ENCODE measurements around the gene TBC1D7. TPM values are rescaled to one million over a fixed set of nuclear protein-coding genes. Genes with fewer than 3 reads are reported as not detected.

TBC1D7 gene
- total RNA-seq, 4 donors from 2014 or later, result 8.3 to 15.4 (median 12.2) TPM

- Histone ChIP-seq H3K4me3 (no peak overlapping the region), H3K27me3 (no peaks in the 10 kb centered on the region), H3K36me3 (no peaks in the 10 kb centered on the region), H3K27ac (no peak overlapping the region), H3K9me3 (no peaks in the 10 kb centered on the region), H3K4me1 (peaks cover 33% of the 10 kb centered on the region)
- DNase-seq (ENCODE audit: low spot score in 2 of 2), result no peak
- TF ChIP-seq POLR2A (IDR thresholded peaks at IDR 0.05), result no peak
- no peak for TF ChIP-seq EP300 (IDR thresholded peaks at IDR 0.05)
- no peak for TF ChIP-seq POLR2AphosphoS5 (IDR thresholded peaks at IDR 0.05)
- TF ChIP-seq, protein P1, sequence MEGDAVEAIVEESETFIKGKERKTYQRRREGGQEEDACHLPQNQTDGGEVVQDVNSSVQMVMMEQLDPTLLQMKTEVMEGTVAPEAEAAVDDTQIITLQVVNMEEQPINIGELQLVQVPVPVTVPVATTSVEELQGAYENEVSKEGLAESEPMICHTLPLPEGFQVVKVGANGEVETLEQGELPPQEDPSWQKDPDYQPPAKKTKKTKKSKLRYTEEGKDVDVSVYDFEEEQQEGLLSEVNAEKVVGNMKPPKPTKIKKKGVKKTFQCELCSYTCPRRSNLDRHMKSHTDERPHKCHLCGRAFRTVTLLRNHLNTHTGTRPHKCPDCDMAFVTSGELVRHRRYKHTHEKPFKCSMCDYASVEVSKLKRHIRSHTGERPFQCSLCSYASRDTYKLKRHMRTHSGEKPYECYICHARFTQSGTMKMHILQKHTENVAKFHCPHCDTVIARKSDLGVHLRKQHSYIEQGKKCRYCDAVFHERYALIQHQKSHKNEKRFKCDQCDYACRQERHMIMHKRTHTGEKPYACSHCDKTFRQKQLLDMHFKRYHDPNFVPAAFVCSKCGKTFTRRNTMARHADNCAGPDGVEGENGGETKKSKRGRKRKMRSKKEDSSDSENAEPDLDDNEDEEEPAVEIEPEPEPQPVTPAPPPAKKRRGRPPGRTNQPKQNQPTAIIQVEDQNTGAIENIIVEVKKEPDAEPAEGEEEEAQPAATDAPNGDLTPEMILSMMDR (IDR thresholded peaks at IDR 0.05), result no peak
- WGBS, result 52% methylated on average over 12 of the region's 12 CpGs
Observed at GRCh38 chr6:13351271-13351670, 22.9 kb upstream of the TBC1D7 start.

DNA sequence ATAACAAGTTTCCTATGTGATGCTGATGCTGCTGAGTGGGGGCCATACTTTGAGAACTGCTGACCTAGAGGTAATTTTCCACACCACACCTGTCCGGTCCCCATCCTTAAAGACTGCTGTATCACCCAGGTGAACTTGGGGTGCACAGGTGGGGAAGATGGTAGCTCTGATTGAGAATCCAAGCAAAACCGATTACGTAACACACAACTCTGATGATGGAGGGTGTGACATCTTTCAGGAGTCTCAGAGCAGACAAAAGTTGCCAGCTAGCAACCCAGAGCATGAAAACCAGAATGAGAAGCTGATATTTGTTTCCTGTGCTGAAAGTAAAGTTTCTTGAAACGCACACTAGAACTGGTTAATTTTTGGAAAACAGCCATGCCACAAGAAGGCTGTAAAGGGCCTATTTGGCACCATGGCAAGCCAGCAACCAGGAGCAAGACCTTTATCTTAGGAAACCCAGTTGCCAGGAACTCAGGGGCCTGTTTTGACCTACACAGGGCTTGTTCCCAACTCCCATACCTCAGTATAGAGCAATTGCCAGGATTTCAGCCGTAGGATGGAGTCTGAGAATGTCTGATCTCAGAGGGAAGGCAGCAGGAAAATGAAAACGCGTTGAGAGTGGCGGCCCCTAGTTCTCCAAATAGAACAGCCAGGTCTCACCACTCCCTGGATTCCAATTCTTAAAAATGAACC, 21.6 kb upstream of the TBC1D7 start:
- no peaks in the 10 kb centered on the region for H3K27me3 ChIP-seq
- WGBS, result 79% methylated on average over 8 of the region's 8 CpGs
- H3K36me3 ChIP-seq, result no peaks in the 10 kb centered on the region
- no peak for DNase-seq (ENCODE audit: low spot score in 2 of 2)
- no peak overlapping the region for H3K27ac ChIP-seq
- no peak overlapping the region for H3K4me3 ChIP-seq
- TF ChIP-seq POLR2A (IDR thresholded peaks at IDR 0.05) (no peak), POLR2AphosphoS5 (IDR thresholded peaks at IDR 0.05) (no peak), EP300 (IDR thresholded peaks at IDR 0.05) (no peak)
- TF ChIP-seq, protein P1 (IDR thresholded peaks at IDR 0.05), result no peak
- H3K4me1 ChIP-seq, result peaks cover 20% of the 10 kb centered on the region
- H3K9me3 ChIP-seq, result no peaks in the 10 kb centered on the region

DNA sequence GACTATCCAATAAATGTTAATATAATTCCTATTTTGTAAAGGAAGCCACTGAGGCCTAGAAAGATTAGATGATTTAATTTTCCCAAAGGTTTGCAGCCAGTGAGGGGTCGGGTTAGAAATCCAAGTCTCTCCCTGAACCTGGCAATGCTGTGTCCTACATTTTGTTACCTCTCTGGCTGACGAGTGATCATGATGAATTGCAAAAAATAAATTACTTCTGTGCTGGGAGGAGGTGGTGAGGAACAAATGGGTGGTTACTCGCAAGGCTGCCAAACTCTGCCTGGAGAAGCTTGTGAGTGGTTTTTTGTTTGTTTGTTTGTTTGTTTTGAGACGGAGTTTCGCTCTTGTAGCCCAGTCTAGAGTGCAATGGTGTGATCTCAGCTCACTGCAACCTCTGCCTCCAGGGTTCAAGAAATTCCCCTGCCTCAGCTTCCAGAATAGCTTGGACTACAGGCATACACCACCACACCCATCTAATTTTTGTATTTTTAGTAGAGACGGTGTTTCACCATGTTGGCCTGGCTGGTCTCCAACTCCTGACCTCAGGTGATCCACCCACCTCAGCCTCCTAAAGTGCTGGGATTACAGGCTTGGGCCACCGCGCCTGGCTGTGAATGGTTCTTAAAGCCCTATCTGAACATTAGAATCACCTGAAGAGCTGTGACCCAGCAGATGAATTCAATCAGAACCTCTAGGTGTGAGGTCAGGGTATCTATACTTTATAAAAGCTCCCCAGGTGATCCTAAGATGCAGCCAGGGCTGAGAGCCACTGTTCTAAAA, 20.2 kb upstream of the TBC1D7 start:
- TF ChIP-seq POLR2A (IDR thresholded peaks at IDR 0.05), result no peak
- TF ChIP-seq, protein P1 (IDR thresholded peaks at IDR 0.05), result no peak
- TF ChIP-seq EP300 (IDR thresholded peaks at IDR 0.05), result no peak
- no peak for TF ChIP-seq POLR2AphosphoS5 (IDR thresholded peaks at IDR 0.05)
- DNase-seq (ENCODE audit: low spot score in 2 of 2), result no peak
- Histone ChIP-seq H3K4me1 (peaks cover 13% of the 10 kb centered on the region), H3K4me3 (no peak overlapping the region), H3K27ac (no peak overlapping the region), H3K9me3 (no peaks in the 10 kb centered on the region), H3K27me3 (no peaks in the 10 kb centered on the region), H3K36me3 (no peaks in the 10 kb centered on the region)
- 44% methylated on average over 8 of the region's 8 CpGs for WGBS

DNA sequence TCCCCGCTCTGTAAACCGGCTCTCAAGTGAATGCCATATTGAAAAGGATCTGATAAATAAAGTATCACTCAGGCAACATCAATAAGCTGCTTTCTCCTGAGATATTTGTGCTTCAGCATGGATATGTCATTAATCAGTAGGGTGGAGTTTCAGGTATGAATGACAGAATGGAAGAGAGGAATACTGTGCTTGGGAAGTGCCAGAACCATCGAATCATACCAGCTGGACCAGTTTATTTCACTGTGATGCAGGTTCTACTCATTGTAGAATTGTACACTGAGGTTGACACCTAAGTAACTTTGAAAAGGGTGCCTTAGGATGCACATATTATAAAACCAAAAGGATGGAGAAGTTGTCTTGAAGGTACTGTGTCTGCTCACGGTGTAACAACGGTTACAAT, 17.9 kb upstream of the TBC1D7 start:
- no peaks in the 10 kb centered on the region for H3K9me3 ChIP-seq
- no peak overlapping the region for H3K4me3 ChIP-seq
- DNase-seq (ENCODE audit: low spot score in 2 of 2), result no peak
- H3K4me1 ChIP-seq, result peaks cover 13% of the 10 kb centered on the region
- no peak overlapping the region for H3K27ac ChIP-seq
- WGBS, result 68% methylated on average over 5 of the region's 5 CpGs
- no peaks in the 10 kb centered on the region for H3K36me3 ChIP-seq
- no peaks in the 10 kb centered on the region for H3K27me3 ChIP-seq
- TF ChIP-seq POLR2A (IDR thresholded peaks at IDR 0.05) (no peak), POLR2AphosphoS5 (IDR thresholded peaks at IDR 0.05) (no peak), EP300 (IDR thresholded peaks at IDR 0.05) (no peak)
- TF ChIP-seq, protein P1 (IDR thresholded peaks at IDR 0.05), result no peak

- Histone ChIP-seq H3K36me3 (no peaks in the 10 kb centered on the region), H3K4me3 (no peak overlapping the region), H3K9me3 (no peaks in the 10 kb centered on the region), H3K27ac (no peak overlapping the region), H3K4me1 (no peaks in the 10 kb centered on the region), H3K27me3 (no peaks in the 10 kb centered on the region)
- no peak for TF ChIP-seq EP300 (IDR thresholded peaks at IDR 0.05)
- no peak for TF ChIP-seq POLR2AphosphoS5 (IDR thresholded peaks at IDR 0.05)
- no peak for TF ChIP-seq POLR2A (IDR thresholded peaks at IDR 0.05)
- TF ChIP-seq, protein P1 (IDR thresholded peaks at IDR 0.05), result no peak
- DNase-seq (ENCODE audit: low spot score in 2 of 2), result no peak
- WGBS, result 69% methylated on average over 5 of the region's 5 CpGs
Observed at GRCh38 chr6:13342414-13343019, 14.2 kb upstream of the TBC1D7 start.

Data from suprapubic skin (tissue), 4 donors.